Neutrophil (primary cell): ENCODE measurements around the gene MYBPC3.
"Not testable (repeated sequence)": the region's sequence is repeated elsewhere in the genome, so short reads cannot be mapped to it uniquely, and the experiment has no call there.

Experiments used
- H3K27ac ChIP-seq: fragments of 200-600 bp; sonication (generic); 2 replicates; pipeline ENCODE4 v1.5.1; 2016; ENCODE audit warnings: mild to moderate bottlenecking, moderate library complexity
- H3K27me3 ChIP-seq: fragments of 200-600 bp; sonication (generic); 2 replicates; pipeline ENCODE4 v1.6.0; 2016; ENCODE audit warnings: mild to moderate bottlenecking
- H3K36me3 ChIP-seq: fragments of 200-600 bp; sonication (generic); 2 replicates; pipeline ENCODE4 v1.5.1; 2017
- H3K4me1 ChIP-seq, 2 experiments: fragments of 200-600 bp in 1 of 2; sonication (generic) in 1 of 2; 1 replicate in 1 of 2; 2 replicates in 1 of 2; pipeline versions ENCODE4 v1.5.1 to v1.6.1; 2013 to 2016; ENCODE audit warnings: low read depth in 1 of 2, low read length in 1 of 2, mild to moderate bottlenecking in 1 of 2, moderate library complexity in 1 of 2; ENCODE audit not compliant: control insufficient read depth in 1 of 2, insufficient read depth in 1 of 2
- H3K4me3 ChIP-seq, 2 experiments: fragments of 200-600 bp in 1 of 2; sonication (generic) in 1 of 2; 1 replicate in 1 of 2; 2 replicates in 1 of 2; pipeline ENCODE4 v1.5.1; 2013 to 2016; ENCODE audit warnings: low read depth in 1 of 2, low read length in 1 of 2, mild to moderate bottlenecking in 1 of 2, moderate library complexity in 1 of 2
- H3K9me3 ChIP-seq: fragments of 200-600 bp; sonication (generic); 2 replicates; pipeline ENCODE4 v1.5.1; 2016
- CTCF ChIP-seq: fragments of 200-600 bp; sonication (generic); IDR thresholded peaks from 2 replicates; pipeline ENCODE4 v1.5.1; 2016; ENCODE audit warnings: antibody characterized with exemption

MYBPC3 gene

GRCh38 chr11:47326198-47326597, 26.3 kb downstream of the MYBPC3 start:
- Histone ChIP-seq H3K36me3 (peaks cover 77% of the 10 kb centered on the region), H3K4me1 (no peaks in the 10 kb centered on the region), H3K27me3 (no peaks in the 10 kb centered on the region), H3K27ac (no peak overlapping the region), H3K9me3 (no peaks in the 10 kb centered on the region), H3K4me3 (no peak overlapping the region)
- no peak for TF ChIP-seq CTCF

GRCh38 chr11:47325271-47326041, 27.0 kb downstream of the MYBPC3 start:
- no peak overlapping the region for H3K27ac ChIP-seq
- H3K4me1 ChIP-seq: no peaks in the 10 kb centered on the region
- no peaks in the 10 kb centered on the region for H3K27me3 ChIP-seq
- H3K9me3 ChIP-seq: no peaks in the 10 kb centered on the region
- peaks cover 75% of the 10 kb centered on the region for H3K36me3 ChIP-seq
- H3K4me3 ChIP-seq: no peak overlapping the region
- TF ChIP-seq CTCF: no peak

GRCh38 chr11:47324520-47324919, 28.0 kb downstream of the MYBPC3 start:
- Histone ChIP-seq H3K4me1 (no peaks in the 10 kb centered on the region), H3K36me3 (peaks cover 67% of the 10 kb centered on the region), H3K4me3 (no peak overlapping the region), H3K27ac (no peak overlapping the region), H3K9me3 (no peaks in the 10 kb centered on the region), H3K27me3 (no peaks in the 10 kb centered on the region)
- TF ChIP-seq CTCF: no peak

GRCh38 chr11:47318166-47318565, 34.3 kb downstream of the MYBPC3 start:
- peaks cover 62% of the 10 kb centered on the region for H3K36me3 ChIP-seq
- no peaks in the 10 kb centered on the region for H3K9me3 ChIP-seq
- TF ChIP-seq CTCF: no peak
- no peaks in the 10 kb centered on the region for H3K27me3 ChIP-seq
- H3K27ac ChIP-seq: no peak overlapping the region
- no peaks in the 10 kb centered on the region for H3K4me1 ChIP-seq
- H3K4me3 ChIP-seq: no peak overlapping the region

- Histone ChIP-seq H3K4me3 (no peak overlapping the region), H3K36me3 (peaks cover 62% of the 10 kb centered on the region), H3K27me3 (no peaks in the 10 kb centered on the region), H3K9me3 (no peaks in the 10 kb centered on the region), H3K4me1 (no peaks in the 10 kb centered on the region), H3K27ac (no peak overlapping the region)
- no peak for TF ChIP-seq CTCF
Observed at GRCh38 chr11:47317064-47317828, 35.3 kb downstream of the MYBPC3 start.

GRCh38 chr11:47316501-47316900, 36.0 kb downstream of the MYBPC3 start:
- peaks cover 62% of the 10 kb centered on the region for H3K36me3 ChIP-seq
- not testable (repeated sequence) for H3K4me3 ChIP-seq, H3K27ac ChIP-seq, H3K9me3 ChIP-seq, H3K27me3 ChIP-seq, H3K4me1 ChIP-seq
